H1 (cell line): ENCODE data around the gene ASPG. TPM values are rescaled to one million over a fixed set of nuclear protein-coding genes. Genes with fewer than 3 reads are reported as not detected.

Experiments
- CTCF ChIA-PET: fragments of 300-600 bp; sonication (Branson Sonifier 250); formaldehyde crosslinking; loops from one replicate; lab custom pipeline; 2021; ENCODE audit not compliant: partially characterized antibody; lab: Charles Lee
- POLR2A ChIA-PET: fragments of 300-600 bp; sonication (Branson Sonifier 250); formaldehyde crosslinking; loops from one replicate; lab custom pipeline; 2021; ENCODE audit warnings: inconsistent platforms; ENCODE audit not compliant: partially characterized antibody; lab: Charles Lee
- DNase-seq, 2 experiments: peaks; one replicate each; pipeline versions ENCODE4 v3.0.0 to v3.0.0-alpha.2; 2010 to 2022; ENCODE audit warnings: low spot score in 2 of 2, low read depth in 1 of 2, mixed read lengths in 1 of 2
- FAIRE-seq: peaks from 2 replicates; lab custom pipeline; 2011; peaks lifted over from hg19 to GRCh38; lab: Jason Lieb, UNC
- H2AFZ ChIP-seq: 2 replicates; pipeline ENCODE4 v1.8.1; 2012; ENCODE audit warnings: low read length, inconsistent platforms
- H2AK5ac ChIP-seq: 2 replicates; pipeline ENCODE4 v1.6.1; 2013; ENCODE audit warnings: low read depth, low read length
- H2BK120ac ChIP-seq: replicated peaks from 2 replicates; pipeline ENCODE3; 2013; ENCODE audit warnings: low read depth, low read length, inconsistent platforms
- H2BK12ac ChIP-seq: 2 replicates; pipeline ENCODE4 v1.6.1; 2013; ENCODE audit warnings: low read depth, low read length
- H2BK15ac ChIP-seq: 2 replicates; pipeline ENCODE4 v1.6.1; 2013; ENCODE audit warnings: low read length
- H2BK20ac ChIP-seq: 2 replicates; pipeline ENCODE4 v1.6.1; 2013; ENCODE audit warnings: low read length
- H2BK5ac ChIP-seq: 2 replicates; pipeline ENCODE4 v1.6.1; 2013; ENCODE audit warnings: low read depth, low read length
- H3K14ac ChIP-seq: 2 replicates; pipeline ENCODE4 v1.6.1; 2013; ENCODE audit warnings: inconsistent platforms; ENCODE audit not compliant: insufficient read length
- H3K18ac ChIP-seq: 2 replicates; pipeline ENCODE4 v1.6.1; 2013; ENCODE audit warnings: low read length; ENCODE audit errors: extremely low read depth
- H3K23ac ChIP-seq: 2 replicates; pipeline ENCODE4 v1.6.1; 2013; ENCODE audit warnings: inconsistent platforms; ENCODE audit not compliant: insufficient read length
- H3K23me2 ChIP-seq: 2 replicates; pipeline ENCODE4 v1.6.1; 2013; ENCODE audit warnings: low read depth, low read length
- H3K27ac ChIP-seq: 2 replicates; pipeline ENCODE4 v1.6.1; 2011; ENCODE audit warnings: low read depth, low read length, inconsistent platforms
- H3K27me3 ChIP-seq, 4 experiments: replicated peaks in 1 of 4; 1 replicate in 1 of 4; 2 replicates in 3 of 4; pipeline versions ENCODE4 v1.6.1 to v1.8.1; 2011 to 2013; ENCODE audit warnings: low read length in 3 of 4, mild to moderate bottlenecking in 3 of 4, inconsistent platforms in 2 of 4, mixed read lengths in 2 of 4, moderate library complexity in 1 of 4; ENCODE audit not compliant: control insufficient read depth in 3 of 4, insufficient read depth in 3 of 4; ENCODE audit errors: extremely low read depth in 1 of 4
- H3K36me3 ChIP-seq, 4 experiments: 2 replicates each; pipeline versions ENCODE4 v1.6.1 to v1.8.1; 2011 to 2013; ENCODE audit warnings: mild to moderate bottlenecking in 4 of 4, low read length in 3 of 4, moderate library complexity in 2 of 4, control low read depth in 1 of 4, inconsistent platforms in 1 of 4; ENCODE audit not compliant: insufficient read depth in 4 of 4, control insufficient read depth in 2 of 4
- H3K4ac ChIP-seq: replicated peaks from 2 replicates; pipeline ENCODE3; 2013; ENCODE audit warnings: low read length, low read depth, mixed read lengths, inconsistent platforms; ENCODE audit not compliant: insufficient read length
- H3K4me1 ChIP-seq, 4 experiments: replicated peaks in 1 of 4; 1 replicate in 1 of 4; 2 replicates in 3 of 4; pipeline versions ENCODE4 v1.6.1 to v1.8.1; 2011 to 2013; ENCODE audit warnings: low read length in 3 of 4, inconsistent platforms in 2 of 4, mixed read lengths in 1 of 4; ENCODE audit not compliant: insufficient read depth in 4 of 4, control insufficient read depth in 3 of 4
- H3K4me2 ChIP-seq, 2 experiments: 2 replicates each; pipeline versions ENCODE4 v1.6.1 to v1.8.1; 2011 to 2013; ENCODE audit warnings: low read depth in 2 of 2, low read length in 2 of 2, control low read depth in 1 of 2, inconsistent platforms in 1 of 2, mild to moderate bottlenecking in 1 of 2; ENCODE audit not compliant: insufficient read depth in 1 of 2
- H3K4me3 ChIP-seq, 4 experiments: fragments of 200-600, 300-600 bp in 1 of 4; sonication (generic), shearing (Covaris generic), sonication (Bioruptor Twin) in 1 of 4; 2 replicates each; pipeline versions ENCODE4 v1.5.1 to v1.8.1; 2011 to 2016; ENCODE audit warnings: low read length in 4 of 4, low read depth in 3 of 4, control low read depth in 2 of 4, inconsistent platforms in 2 of 4, mild to moderate bottlenecking in 2 of 4, mixed read lengths in 1 of 4, moderate library complexity in 1 of 4; ENCODE audit not compliant: insufficient read depth in 2 of 4; ENCODE audit errors: extremely low read depth in 1 of 4
- H3K56ac ChIP-seq: replicated peaks from 2 replicates; pipeline ENCODE3; 2013; ENCODE audit warnings: low read depth, mild to moderate bottlenecking, mixed read lengths, low read length, inconsistent platforms; ENCODE audit not compliant: insufficient read length
- H3K79me1 ChIP-seq: 2 replicates; pipeline ENCODE4 v1.6.1; 2013; ENCODE audit warnings: low read depth, low read length, control low read depth
- H3K79me2 ChIP-seq, 2 experiments: 2 replicates each; pipeline versions ENCODE4 v1.6.1 to v1.8.1; 2012 to 2013; ENCODE audit warnings: low read length in 2 of 2, mild to moderate bottlenecking in 2 of 2, inconsistent platforms in 1 of 2; ENCODE audit not compliant: insufficient read depth in 2 of 2, control insufficient read depth in 1 of 2
- H3K9ac ChIP-seq, 4 experiments: replicated peaks in 1 of 4; 1 replicate in 1 of 4; 2 replicates in 3 of 4; pipeline versions ENCODE4 v1.6.1 to v1.8.1; 2011 to 2013; ENCODE audit warnings: low read depth in 3 of 4, low read length in 3 of 4, control low read depth in 2 of 4, mild to moderate bottlenecking in 2 of 4, moderate library complexity in 2 of 4, inconsistent platforms in 1 of 4; ENCODE audit errors: extremely low read depth in 1 of 4
- H3K9me3 ChIP-seq, 2 experiments: 2 replicates each; pipeline versions ENCODE4 v1.6.1 to v1.8.1; 2012 to 2013; ENCODE audit warnings: mild to moderate bottlenecking in 2 of 2, moderate library complexity in 2 of 2, control low read depth in 1 of 2, inconsistent platforms in 1 of 2, low read depth in 1 of 2, low read length in 1 of 2, mixed read lengths in 1 of 2; ENCODE audit not compliant: insufficient read depth in 2 of 2
- H4K20me1 ChIP-seq, 2 experiments: replicated peaks in 1 of 2; 2 replicates each; pipeline versions ENCODE3 to v1.8.1; 2011 to 2013; ENCODE audit warnings: inconsistent platforms in 2 of 2, low read length in 2 of 2, mild to moderate bottlenecking in 1 of 2; ENCODE audit not compliant: insufficient read depth in 2 of 2, control insufficient read depth in 1 of 2
- H4K5ac ChIP-seq: 2 replicates; pipeline ENCODE4 v1.6.1; 2013; ENCODE audit warnings: low read length, low read depth, mixed read lengths, inconsistent platforms; ENCODE audit not compliant: insufficient read length
- H4K8ac ChIP-seq: 2 replicates; pipeline ENCODE4 v1.8.0; 2013; ENCODE audit warnings: mild to moderate bottlenecking, moderate library complexity, low read length, inconsistent platforms; ENCODE audit not compliant: insufficient read depth; ENCODE audit errors: extremely low read depth
- H4K91ac ChIP-seq: replicated peaks from 2 replicates; pipeline ENCODE3; 2013; ENCODE audit warnings: low read length, mixed read lengths, inconsistent platforms; ENCODE audit not compliant: insufficient read length
- EP300 ChIP-seq, 2 experiments: IDR thresholded peaks; 1 replicate in 1 of 2; 2 replicates in 1 of 2; pipeline ENCODE4 v1.6.1; 2011 to 2012; ENCODE audit warnings: low read depth in 2 of 2, low read length in 2 of 2, mild to moderate bottlenecking in 2 of 2, borderline replicate concordance in 1 of 2, inconsistent platforms in 1 of 2, moderate library complexity in 1 of 2
- FOSL1 ChIP-seq: IDR thresholded peaks from 2 replicates; pipeline ENCODE4 v1.6.1; 2011; ENCODE audit warnings: mild to moderate bottlenecking, low read depth, low read length, moderate library complexity; ENCODE audit not compliant: insufficient read depth
- KDM5A ChIP-seq: fragments of 200-600 bp; IDR thresholded peaks from 2 replicates; pipeline ENCODE4 v1.7.1; 2012; ENCODE audit warnings: mild to moderate bottlenecking, low read length, inconsistent platforms, mixed read lengths
- SP1 ChIP-seq: IDR thresholded peaks from 2 replicates; pipeline ENCODE4 v1.6.1; 2011; ENCODE audit warnings: low read depth, low read length
- SRF ChIP-seq: IDR thresholded peaks from 2 replicates; pipeline ENCODE4 v1.6.1; 2011; ENCODE audit warnings: mild to moderate bottlenecking, low read depth, low read length, moderate library complexity
- TAF7 ChIP-seq: optimal IDR thresholded peaks from 2 replicates; pipeline ENCODE3; 2011; ENCODE audit warnings: low read depth, mild to moderate bottlenecking, inconsistent platforms, low read length, moderate library complexity, borderline replicate concordance
- TBP ChIP-seq: IDR thresholded peaks from 2 replicates; pipeline ENCODE4 v1.6.1; 2011; ENCODE audit warnings: low read depth, low read length, improper control_type of control experiment
- WGBS, 2 experiments: shearing (Covaris generic) in 1 of 2; methylation state at CpG; one replicate each; pipeline versions ENCODE4 v1.1.6 to v1.1.7; 2013 to 2015; ENCODE audit warnings: low lambda C conversion rate in 2 of 2, mixed read lengths in 2 of 2, inconsistent platforms in 1 of 2, low coverage in 1 of 2, missing lambda C conversion rate in 1 of 2; ENCODE audit not compliant: insufficient replicate concordance in 2 of 2, insufficient coverage in 1 of 2, insufficient read length in 1 of 2; ENCODE audit errors: extremely low coverage in 1 of 2, missing lambda C conversion rate in 1 of 2; 5-methylcytosine and 5-hydroxymethylcytosine counted together
- polyA plus RNA-seq, 7 experiments: library from polyadenylated mRNA; depleted of rRNA in 3 of 7; stranded (reverse) in 5 of 7; unstranded in 2 of 7; fragments of >200 nt in 5 of 7; fragments of 200-250 nt in 2 of 7; gene quantifications; 1 replicate in 5 of 7; 2 replicates in 1 of 7; 4 replicates in 1 of 7; pipeline versions ENCODE4 v1.2.1 to v1.2.3, GENCODE V29; 2011 to 2013; ENCODE audit warnings: missing spikeins in 2 of 7, mixed read lengths in 2 of 7
- total RNA-seq: library from RNA; stranded (reverse); fragmentation: NEBNext Ultra II Directional; extraction: Animal tissue kit (Norgen Biotek cat#: 25700); gene quantifications from 2 replicates; pipeline ENCODE4 v1.2.1, GENCODE V29; 2021

ASPG gene
- total and polyA plus RNA-seq, 2 of the 8 experiments (the other 6 are each of a cell fraction or from before 2014, with no cell fraction given): 0.34 to 0.59 TPM

GRCh38 chr14:104123879-104124278, 38.4 kb downstream of the ASPG start:
- WGBS, 2 experiments: 93% methylated on average over 1 of the region's 1 CpG; no CpG with 5 or more reads in 1 of the 2 experiments
- FAIRE-seq: no peak
- no peak overlapping the region for H3K18ac ChIP-seq

More at GRCh38 chr14:104123879-104124278, 38.4 kb downstream of the ASPG start:
- Histone ChIP-seq H2BK20ac (no peak overlapping the region), H3K79me1 (no peaks in the 10 kb centered on the region), H4K91ac (no peak overlapping the region), H3K79me2 (no peaks in the 10 kb centered on the region), H3K14ac (no peak overlapping the region), H2BK5ac (no peak overlapping the region), H2BK120ac (no peak overlapping the region), H3K9me3 (peaks cover 4 to 7% of the 10 kb centered on the region in 2 experiments; a peak in 2 of 4 replicates), H3K9ac (no peak overlapping the region), H3K4me1 (no peaks in the 10 kb centered on the region; a peak in 1 of 7 replicates), H4K5ac (no peak overlapping the region), H3K27me3 (peaks cover 0 to 5% (median under 1%) of the 10 kb centered on the region in 4 experiments; a peak in 3 of 7 replicates), H3K36me3 (no peaks in the 10 kb centered on the region), H2BK12ac (no peak overlapping the region), H3K4me2 (no peak overlapping the region), H2AK5ac (no peak overlapping the region), H4K8ac (no peak overlapping the region), H3K4ac (no peak overlapping the region), H4K20me1 (no peaks in the 10 kb centered on the region), H2BK15ac (no peak overlapping the region), H3K23me2 (no peaks in the 10 kb centered on the region), H3K4me3 (no peak overlapping the region), H3K23ac (no peak overlapping the region), H3K56ac (no peak overlapping the region), H2AFZ (no peak overlapping the region), H3K27ac (no peak overlapping the region)
- ChIA-PET CTCF (interaction anchor here (0.9 to 1.5 kb wide), 3 partner anchors 31 to 46 kb away, joined by 3 to 4 read pairs (median 4); no protein-coding TSS in a partner anchor), POLR2A (no interaction called here)
- TF ChIP-seq EP300 (IDR thresholded peaks at IDR 0.05; ENCODE audit: borderline replicate concordance in 1 of 2, low read depth in 2 of 2, low read length in 2 of 2): no peak
- no peak for TF ChIP-seq SRF
- no peak for TF ChIP-seq TAF7
- no peak for TF ChIP-seq TBP
- no peak for TF ChIP-seq FOSL1
- TF ChIP-seq SP1: no peak
- no peak for TF ChIP-seq KDM5A
- DNase-seq: no peak
